LNCaP clone FGC (cell line): Measurements from ENCODE around the gene GRAMD4.
"Not testable (repeated sequence)": the region's sequence is repeated elsewhere in the genome, so short reads cannot be mapped to it uniquely, and the experiment has no call there.

Experiments
- DNase-seq: peaks from one replicate; pipeline ENCODE4 v3.0.0-alpha.2; 2011; ENCODE audit warnings: low read depth
- H3K4me3 ChIP-seq: 2 replicates; pipeline ENCODE4 v1.5.1; 2011; ENCODE audit warnings: mild to moderate bottlenecking, low read depth, low read length, control low read depth
- TF ChIP-seq, protein P1 (sequence below): IDR thresholded peaks from 2 replicates; pipeline ENCODE4 v1.5.1; 2012; ENCODE audit warnings: mild to moderate bottlenecking; ENCODE audit not compliant: control insufficient read depth, insufficient read depth; ENCODE audit errors: extremely low read depth

GRAMD4 gene

DNA sequence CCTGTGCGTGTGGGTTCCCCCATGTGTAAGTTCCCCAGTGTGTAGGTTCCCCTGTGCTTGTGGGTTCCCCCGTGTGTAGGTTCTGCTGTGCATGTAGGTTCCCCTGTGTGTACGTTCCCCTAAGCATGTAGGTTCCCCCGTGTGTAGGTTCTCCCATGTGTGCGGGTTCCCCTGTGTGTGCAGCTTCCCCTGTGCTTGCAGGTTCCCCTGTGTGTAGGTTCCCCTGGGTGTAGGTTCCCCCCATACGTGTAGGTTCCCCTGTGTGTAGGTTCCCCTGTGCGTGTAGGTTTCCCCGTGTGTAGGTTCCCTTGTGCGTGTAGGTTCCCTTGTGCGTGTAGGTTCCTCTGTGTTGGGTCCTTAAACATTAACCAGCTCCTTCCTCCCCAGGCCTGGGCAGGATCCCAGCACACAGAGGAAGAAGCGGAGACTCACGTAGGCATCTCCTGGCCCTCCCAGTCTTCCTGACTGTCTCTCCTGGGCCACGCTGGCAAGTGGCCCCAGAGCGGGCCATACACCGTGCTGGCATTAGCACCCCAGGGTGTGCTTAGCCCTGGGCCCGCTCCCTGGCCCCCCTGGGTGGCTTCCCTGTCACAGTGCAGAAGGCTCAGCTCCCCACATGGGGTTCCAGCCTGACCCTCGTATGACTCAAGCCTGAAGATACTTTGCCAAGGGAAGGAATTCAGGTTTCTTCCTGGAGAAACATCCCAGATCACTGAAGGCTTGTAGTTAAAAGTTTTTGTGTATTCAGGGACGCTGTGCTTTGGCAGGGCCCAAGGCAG lies 2.8 kb upstream of the GRAMD4 start:
- DNase-seq, result no peak
- H3K4me3 ChIP-seq, result no peak overlapping the region
- TF ChIP-seq, protein P1, sequence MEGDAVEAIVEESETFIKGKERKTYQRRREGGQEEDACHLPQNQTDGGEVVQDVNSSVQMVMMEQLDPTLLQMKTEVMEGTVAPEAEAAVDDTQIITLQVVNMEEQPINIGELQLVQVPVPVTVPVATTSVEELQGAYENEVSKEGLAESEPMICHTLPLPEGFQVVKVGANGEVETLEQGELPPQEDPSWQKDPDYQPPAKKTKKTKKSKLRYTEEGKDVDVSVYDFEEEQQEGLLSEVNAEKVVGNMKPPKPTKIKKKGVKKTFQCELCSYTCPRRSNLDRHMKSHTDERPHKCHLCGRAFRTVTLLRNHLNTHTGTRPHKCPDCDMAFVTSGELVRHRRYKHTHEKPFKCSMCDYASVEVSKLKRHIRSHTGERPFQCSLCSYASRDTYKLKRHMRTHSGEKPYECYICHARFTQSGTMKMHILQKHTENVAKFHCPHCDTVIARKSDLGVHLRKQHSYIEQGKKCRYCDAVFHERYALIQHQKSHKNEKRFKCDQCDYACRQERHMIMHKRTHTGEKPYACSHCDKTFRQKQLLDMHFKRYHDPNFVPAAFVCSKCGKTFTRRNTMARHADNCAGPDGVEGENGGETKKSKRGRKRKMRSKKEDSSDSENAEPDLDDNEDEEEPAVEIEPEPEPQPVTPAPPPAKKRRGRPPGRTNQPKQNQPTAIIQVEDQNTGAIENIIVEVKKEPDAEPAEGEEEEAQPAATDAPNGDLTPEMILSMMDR, result no peak

DNA sequence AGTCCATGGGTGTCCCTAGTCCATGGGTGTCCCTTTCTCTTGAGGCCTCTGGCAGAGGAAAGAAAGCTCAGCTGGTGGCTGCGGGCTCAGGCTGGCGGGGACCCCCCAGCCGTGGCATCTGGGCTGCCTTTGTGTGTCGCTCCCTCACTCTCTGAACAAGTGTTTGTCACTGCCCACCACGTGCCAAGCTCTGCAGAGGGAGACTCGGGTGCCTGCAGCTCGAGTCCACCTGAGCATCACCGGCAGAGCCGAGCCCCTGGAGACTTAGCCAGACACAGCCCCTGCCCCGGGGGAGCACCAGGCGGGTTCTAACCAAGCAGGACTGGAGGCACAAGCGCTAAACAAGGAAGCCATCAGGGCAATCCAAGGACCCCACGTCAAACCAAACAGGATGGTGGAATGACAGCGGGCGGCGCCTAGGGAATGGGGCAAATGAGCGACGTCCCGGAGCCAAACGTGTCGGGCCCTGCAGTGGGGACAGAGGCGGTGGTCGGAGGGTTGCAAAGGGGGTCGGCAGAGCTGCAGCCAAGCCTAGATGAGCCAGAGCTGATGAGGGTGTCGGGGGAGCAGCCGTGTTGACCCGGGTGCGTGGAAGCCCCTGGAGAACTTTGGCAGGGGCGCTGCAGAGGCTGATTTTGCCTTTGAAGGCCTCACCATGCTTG lies 2.1 kb upstream of the GRAMD4 start:
- TF ChIP-seq, protein P1, result no peak
- no peak overlapping the region for H3K4me3 ChIP-seq
- DNase-seq, result no peak

DNA sequence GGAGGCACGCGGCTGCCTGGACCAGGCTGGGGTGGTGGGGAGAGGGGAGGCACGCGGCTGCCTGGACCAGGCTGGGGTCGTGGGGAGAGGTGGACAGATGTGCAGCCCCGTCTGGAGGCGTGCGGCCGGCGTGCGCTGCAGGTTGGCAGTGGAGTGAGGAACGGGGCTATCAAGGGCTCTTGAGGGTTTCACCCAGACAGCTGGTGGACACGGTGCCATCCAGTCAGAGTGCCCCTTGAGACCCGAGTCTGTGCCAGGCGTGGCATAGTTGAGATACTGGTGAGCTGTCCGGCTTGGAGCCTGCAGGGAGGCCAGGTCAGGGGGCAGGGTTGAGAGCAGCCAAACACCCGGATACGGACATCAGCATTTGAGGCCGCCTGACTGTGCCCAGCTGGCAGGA lies 1.5 kb upstream of the GRAMD4 start:
- no peak for DNase-seq
- TF ChIP-seq, protein P1, result no peak
- no peak overlapping the region for H3K4me3 ChIP-seq

DNA sequence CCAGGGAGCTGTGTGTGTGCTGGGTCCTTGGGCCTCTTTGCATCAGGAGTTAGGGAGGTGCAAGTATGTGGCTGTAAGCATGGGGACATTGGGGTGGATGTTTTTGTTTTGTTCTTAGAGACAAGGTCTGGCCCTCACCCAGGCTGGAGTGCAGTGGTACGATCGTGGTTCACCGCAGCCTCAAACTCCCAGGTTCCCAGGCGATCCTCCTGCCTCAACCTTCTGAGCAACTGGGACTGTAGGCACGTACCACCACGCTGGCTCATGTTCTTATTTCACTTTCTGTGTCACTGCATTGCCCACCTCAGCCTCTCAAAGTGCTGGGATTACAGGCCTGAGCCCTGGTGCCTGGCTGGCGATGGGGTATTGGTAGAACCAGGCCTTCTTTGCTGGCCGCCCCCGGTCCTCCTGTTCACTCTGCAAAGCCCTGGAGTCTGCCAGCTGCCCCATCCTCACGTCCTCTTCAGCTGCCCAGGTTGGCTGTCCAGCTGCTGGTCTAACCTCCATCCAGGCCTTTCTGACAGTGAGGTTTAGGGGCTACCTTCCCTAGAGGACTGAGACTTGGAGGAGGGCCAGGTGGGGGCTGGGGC lies 851 bp upstream of the GRAMD4 start:
- TF ChIP-seq, protein P1, result no peak
- H3K4me3 ChIP-seq, result no peak overlapping the region
- no peak for DNase-seq

DNA sequence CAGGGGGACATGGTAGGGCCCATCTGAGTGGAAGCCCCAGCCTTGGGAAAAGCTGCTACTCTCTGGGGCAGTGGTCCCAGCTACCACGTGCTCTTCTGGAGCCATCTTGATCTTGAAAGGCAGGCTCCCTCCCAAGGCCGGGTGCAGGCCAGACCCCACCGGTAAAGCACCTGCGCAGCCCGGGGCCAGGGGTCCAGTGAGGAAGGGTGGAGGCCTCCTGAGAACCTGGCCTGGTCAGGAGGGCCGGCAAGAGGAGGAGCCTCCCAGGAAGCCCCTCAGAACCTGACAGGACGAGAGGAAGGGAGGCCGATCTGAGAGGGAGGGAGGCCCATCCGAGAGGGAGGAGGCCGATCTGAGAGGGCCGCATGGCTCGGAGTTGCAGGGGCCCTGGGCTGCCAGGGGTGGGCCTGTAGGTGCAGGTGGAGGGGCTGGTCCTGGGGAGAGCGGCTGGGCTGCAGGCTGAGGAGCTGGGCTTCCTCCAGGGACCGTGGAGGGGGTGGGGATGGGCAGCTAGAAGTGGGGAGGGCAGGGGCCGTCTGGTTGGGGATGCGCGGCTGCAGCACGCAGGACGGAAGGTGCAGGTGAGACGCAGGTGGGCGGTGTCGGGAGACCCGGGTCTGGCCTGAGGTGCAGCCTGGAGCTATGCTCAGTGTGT lies 529 bp downstream of the GRAMD4 start:
- H3K4me3 ChIP-seq, result no peak overlapping the region
- TF ChIP-seq, protein P1, result no peak
- no peak for DNase-seq

DNA sequence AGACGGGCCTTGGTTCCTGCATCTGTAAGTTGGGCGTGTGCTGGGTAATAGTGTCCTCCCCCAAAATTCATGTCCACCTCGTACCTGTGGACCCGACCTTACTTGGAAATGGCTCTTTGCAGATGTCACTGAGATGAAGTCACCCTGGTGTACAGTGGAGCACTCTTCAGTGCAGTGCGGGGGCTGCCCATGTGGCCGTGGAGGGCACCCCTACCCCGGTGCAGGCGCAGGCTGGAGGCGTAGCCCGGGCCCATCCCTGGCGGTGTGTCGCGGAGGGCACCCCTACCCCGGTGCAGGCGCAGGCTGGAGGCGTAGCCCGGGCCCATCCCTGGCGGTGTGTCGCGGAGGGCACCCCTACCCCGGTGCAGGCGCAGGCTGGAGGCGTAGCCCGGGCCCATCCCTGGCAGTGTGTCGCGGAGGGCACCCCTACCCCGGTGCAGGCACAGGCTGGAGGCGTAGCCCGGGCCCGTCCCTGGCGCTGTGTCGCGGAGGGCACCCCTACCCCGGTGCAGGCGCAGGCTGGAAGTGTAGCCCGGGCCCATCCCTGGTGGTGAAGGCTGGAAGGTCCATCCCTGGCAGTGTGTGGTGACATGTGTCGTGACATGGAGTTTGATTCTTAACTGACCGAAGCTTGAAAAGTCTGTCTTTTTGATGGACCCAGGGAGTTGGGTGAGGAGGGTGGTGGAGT lies 1.2 kb downstream of the GRAMD4 start:
- not testable (repeated sequence) for DNase-seq, H3K4me3 ChIP-seq
